HUES6 (cell line): Measurements from ENCODE around the gene HADHB.
"Not testable (repeated sequence)": the region's sequence is repeated elsewhere in the genome, so short reads cannot be mapped to it uniquely, and the experiment has no call there.

Source experiments
- H3K27ac ChIP-seq: 2 replicates; pipeline ENCODE4 v1.7.0; 2013; ENCODE audit warnings: low read depth, mild to moderate bottlenecking, low read length, inconsistent platforms
- H3K27me3 ChIP-seq: 2 replicates; pipeline ENCODE4 v1.6.1; 2013; ENCODE audit warnings: low read length; ENCODE audit not compliant: control insufficient read depth, insufficient read depth
- H3K36me3 ChIP-seq: 2 replicates; pipeline ENCODE4 v1.6.1; 2013; ENCODE audit warnings: low read length; ENCODE audit not compliant: control insufficient read depth, insufficient read depth
- H3K4me1 ChIP-seq: 2 replicates; pipeline ENCODE4 v1.6.1; 2013; ENCODE audit warnings: low read length; ENCODE audit not compliant: control insufficient read depth, insufficient read depth
- H3K4me3 ChIP-seq: 2 replicates; pipeline ENCODE4 v1.5.1; 2013; ENCODE audit warnings: low read depth, low read length
- H3K9ac ChIP-seq: one replicate; pipeline ENCODE4 v1.6.1; 2013; ENCODE audit warnings: mild to moderate bottlenecking, low read length
- H3K9me3 ChIP-seq: 2 replicates; pipeline ENCODE4 v1.6.1; 2013; ENCODE audit warnings: low read depth, low read length; ENCODE audit not compliant: control insufficient read depth, insufficient read depth

Gene HADHB

DNA sequence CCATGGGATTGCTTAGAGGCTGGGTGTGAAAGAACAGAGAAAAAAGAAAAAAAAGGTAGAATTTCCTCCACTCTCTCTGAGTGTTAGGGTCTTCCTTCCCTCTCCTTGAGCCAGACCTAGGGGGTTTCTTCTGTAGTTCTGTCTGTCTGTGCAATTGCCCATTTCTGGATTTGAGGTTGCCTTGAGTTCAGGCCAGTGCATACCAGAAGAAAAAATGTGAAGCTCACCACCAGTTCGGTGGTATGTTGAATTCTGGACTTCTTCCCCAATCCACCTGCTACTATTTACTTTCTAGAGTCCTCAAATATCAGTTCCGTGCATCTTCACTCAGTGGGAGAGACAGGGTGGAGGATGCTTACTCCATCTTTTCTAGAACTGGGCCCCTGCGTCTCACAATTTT, 85.9 kb downstream of the HADHB start:
- H3K9ac ChIP-seq: no peak overlapping the region
- no peaks in the 10 kb centered on the region for H3K9me3 ChIP-seq
- H3K27ac ChIP-seq: no peak overlapping the region
- no peaks in the 10 kb centered on the region for H3K4me1 ChIP-seq
- no peaks in the 10 kb centered on the region for H3K27me3 ChIP-seq
- H3K4me3 ChIP-seq: no peak overlapping the region
- H3K36me3 ChIP-seq: no peaks in the 10 kb centered on the region

DNA sequence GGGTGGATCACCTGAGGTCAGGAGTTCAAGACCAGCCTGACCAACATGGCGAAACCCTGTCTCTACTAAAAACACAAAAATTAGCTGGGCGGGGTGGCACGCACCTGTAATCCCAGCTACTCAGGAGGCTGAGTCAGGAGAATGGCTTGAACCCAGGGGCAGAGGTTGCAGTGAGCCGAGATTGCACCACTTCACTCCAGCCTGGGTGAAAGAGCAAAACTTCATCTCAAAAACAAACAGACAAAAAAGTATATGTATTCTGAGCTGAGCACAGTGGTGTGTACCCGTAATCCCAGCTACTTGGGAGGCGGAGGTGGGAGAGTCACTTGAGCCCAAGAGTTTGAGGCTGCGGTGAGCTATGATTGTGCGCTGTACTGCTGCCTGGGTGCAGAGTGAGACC, 86.6 kb downstream of the HADHB start:
- not testable (repeated sequence) for H3K36me3 ChIP-seq, H3K4me1 ChIP-seq, H3K4me3 ChIP-seq, H3K9ac ChIP-seq, H3K27ac ChIP-seq, H3K9me3 ChIP-seq, H3K27me3 ChIP-seq

DNA sequence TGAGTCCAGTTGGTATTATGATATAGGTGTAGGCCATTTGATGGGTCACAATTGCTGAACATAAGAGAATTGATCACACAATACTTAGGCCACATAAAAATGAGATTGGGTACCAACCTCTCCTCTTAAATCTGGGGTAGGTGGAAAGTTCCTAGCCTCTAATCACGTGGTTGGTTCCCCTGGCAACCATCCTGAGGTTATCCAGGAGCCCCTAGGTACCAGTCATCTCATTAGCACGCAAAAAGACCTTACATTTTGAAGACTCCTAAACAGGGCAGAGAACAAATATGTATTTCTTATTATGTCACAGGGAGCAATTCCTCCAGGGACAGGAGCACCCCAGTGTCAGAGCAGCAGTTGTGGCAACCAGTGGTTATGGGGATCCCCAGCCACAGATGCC, 88.6 kb downstream of the HADHB start:
- H3K9ac ChIP-seq: no peak overlapping the region
- no peak overlapping the region for H3K4me3 ChIP-seq

GRCh38 chr2:26335231-26335630, 90.5 kb downstream of the HADHB start:
- no peaks in the 10 kb centered on the region for H3K9me3 ChIP-seq
- H3K4me3 ChIP-seq: no peak overlapping the region
- no peaks in the 10 kb centered on the region for H3K36me3 ChIP-seq
- H3K27ac ChIP-seq: no peak overlapping the region
- H3K9ac ChIP-seq: no peak overlapping the region
- H3K4me1 ChIP-seq: peaks cover 11% of the 10 kb centered on the region
- H3K27me3 ChIP-seq: no peaks in the 10 kb centered on the region

More for the DNA sequence above, 88.6 kb downstream of the HADHB start:
- Histone ChIP-seq H3K27ac (no peak overlapping the region), H3K36me3 (no peaks in the 10 kb centered on the region), H3K27me3 (no peaks in the 10 kb centered on the region), H3K9me3 (no peaks in the 10 kb centered on the region), H3K4me1 (no peaks in the 10 kb centered on the region)

GRCh38 chr2:26336719-26337118, 92.0 kb downstream of the HADHB start:
- no peak overlapping the region for H3K27ac ChIP-seq
- no peak overlapping the region for H3K9ac ChIP-seq
- H3K9me3 ChIP-seq: no peaks in the 10 kb centered on the region
- H3K27me3 ChIP-seq: no peaks in the 10 kb centered on the region
- peaks cover 17% of the 10 kb centered on the region for H3K4me1 ChIP-seq
- no peaks in the 10 kb centered on the region for H3K36me3 ChIP-seq
- no peak overlapping the region for H3K4me3 ChIP-seq

- Histone ChIP-seq H3K27ac (no peak overlapping the region), H3K9ac (no peak overlapping the region), H3K36me3 (no peaks in the 10 kb centered on the region), H3K9me3 (no peaks in the 10 kb centered on the region), H3K27me3 (no peaks in the 10 kb centered on the region), H3K4me3 (no peak overlapping the region), H3K4me1 (peaks cover 17% of the 10 kb centered on the region)
Measured at GRCh38 chr2:26337298-26337697, 92.6 kb downstream of the HADHB start.
